HT-29 (cell line): ENCODE results near the gene NEK8. TPM values are rescaled to one million over a fixed set of nuclear protein-coding genes. Genes with fewer than 3 reads are reported as not detected.
A peak's percentile ranks its signal among the peaks of the same experiment; 100 is the strongest.
"Not testable (repeated sequence)": the region's sequence is repeated elsewhere in the genome, so short reads cannot be mapped to it uniquely, and the experiment has no call there.

Source experiments
- DNase-seq: peaks from one replicate; pipeline ENCODE4 v3.0.0-alpha.2; 2015; ENCODE audit warnings: low spot score
- total RNA-seq: library from RNA; depleted of rRNA; stranded (reverse); fragments of >200 nt; shearing (Covaris generic); gene quantifications from 2 replicates; pipeline ENCODE4 v1.2.3, GENCODE V29; 2014

NEK8 gene
- total RNA-seq, 1 experiment from 2014 or later: 13.9 TPM

DNA sequence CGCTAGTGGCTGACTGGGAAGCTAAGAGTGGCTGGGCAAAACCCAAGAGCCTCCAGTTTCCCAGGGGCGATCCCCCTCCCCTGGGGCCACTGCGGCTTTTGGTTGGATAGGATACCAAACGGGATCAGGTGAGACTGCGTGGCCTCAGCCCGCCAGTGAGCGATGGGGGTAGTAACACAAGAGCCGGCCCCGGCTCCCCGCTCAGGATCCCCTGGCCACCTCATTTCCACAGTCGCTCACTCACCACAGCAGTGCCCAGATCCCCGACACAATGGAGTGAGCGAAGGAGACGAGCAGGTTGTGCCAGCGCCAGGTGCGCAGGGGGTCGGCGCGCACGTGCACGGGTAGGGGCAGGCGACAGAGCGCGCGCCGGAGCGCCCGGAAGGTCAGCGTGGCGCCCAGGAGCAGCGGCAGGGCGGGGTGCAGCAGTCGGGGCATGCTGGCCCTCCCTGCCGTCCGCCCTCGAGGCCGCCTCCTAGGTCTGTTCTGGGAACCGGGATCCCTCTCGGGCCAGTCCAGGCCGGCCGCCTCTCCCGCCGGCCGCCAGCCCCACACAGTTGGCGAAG is 2.8 kb upstream of the NEK8 start:
- DNase-seq: peak; percentile 76

DNA sequence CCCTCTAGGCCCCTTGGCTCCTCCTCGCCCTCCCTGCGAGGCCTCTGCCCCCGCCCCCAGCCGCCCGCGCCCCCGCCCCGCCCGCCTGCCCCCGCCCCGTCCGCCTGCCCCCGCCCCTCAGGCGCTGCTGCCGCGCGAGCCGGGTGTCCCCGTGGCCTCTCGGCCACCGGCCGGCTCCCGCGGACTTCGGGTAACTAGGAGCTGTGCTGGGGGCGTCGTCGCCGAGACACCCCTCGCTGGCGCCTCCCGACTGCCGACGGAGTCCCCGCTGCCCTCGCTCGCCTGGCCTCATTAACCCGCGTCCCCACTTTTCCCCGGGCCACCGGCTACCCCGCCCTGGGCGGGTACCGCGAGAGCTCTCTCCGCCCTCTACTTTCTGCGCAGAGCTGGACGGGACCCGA is 2.4 kb upstream of the NEK8 start, which contains the start of gene TLCD1:
TSS of gene TLCD1 (minus strand) at position 8 of the 401 bp plus-strand sequence. CDS start 136 bp downstream, outside the sequence.
- DNase-seq: peak; percentile 66

DNA sequence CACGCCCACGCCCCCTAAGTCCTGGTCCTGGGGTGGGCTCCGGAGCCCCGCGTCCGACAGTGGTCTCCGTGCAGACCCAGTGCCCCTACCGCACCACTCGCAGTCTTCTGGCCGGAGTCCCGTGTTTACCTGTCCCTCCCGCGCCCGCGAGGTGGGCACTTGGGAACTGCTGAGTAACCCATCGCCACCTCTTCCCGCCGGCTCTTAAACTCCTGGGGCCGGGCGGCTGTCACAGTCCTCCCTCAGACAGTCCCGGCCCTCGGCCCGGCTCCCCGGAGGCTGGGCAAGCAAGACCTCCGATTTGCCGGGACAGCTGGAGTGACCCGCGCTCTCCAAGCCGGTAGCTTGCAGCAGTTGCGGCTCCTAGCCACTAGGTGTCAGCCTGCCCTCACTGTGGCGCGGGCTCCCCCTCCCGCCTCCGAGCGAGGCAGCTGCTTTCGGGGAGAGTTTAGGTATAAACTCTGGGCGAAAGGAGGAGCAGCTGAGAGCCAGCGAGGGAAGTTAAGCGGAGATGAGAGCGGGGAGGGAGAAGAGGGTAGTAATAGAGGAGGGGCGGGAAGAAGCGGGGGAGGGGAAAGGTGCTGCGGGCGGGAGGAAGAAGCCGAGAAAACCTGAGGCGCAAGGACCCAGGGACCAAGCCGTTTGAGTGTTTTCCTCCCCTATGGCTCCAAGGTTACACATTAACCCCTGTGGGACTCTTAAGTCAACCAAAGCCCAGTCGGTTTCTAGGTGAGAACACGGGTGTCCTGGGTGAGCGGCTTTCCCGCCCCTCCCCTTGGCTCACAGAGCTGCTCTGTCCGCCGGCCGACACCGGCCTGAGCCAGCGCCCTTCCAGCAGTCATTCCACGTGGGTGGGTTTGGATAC is 1.7 kb upstream of the NEK8 start:
- peak; percentile 98 for DNase-seq

DNA sequence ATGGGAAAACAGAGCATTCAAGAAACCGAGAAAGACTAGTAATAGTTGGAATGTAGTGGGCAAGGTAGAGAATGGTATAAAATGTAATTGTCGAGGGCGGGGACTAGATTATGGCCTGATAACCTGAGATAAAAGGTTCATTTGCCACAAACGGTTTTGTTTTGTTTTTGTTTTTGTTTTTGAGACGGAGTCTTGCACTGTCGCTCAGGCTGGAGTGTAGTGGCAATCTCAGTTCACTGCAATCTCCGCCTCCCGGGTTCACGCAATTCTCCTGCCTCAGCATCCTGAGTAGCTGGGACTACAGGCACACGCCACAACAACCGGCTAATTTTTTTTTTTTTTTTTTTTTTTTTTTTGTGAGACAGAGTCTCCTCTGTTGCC is 1.4 kb downstream of the NEK8 start:
- DNase-seq: no peak

DNA sequence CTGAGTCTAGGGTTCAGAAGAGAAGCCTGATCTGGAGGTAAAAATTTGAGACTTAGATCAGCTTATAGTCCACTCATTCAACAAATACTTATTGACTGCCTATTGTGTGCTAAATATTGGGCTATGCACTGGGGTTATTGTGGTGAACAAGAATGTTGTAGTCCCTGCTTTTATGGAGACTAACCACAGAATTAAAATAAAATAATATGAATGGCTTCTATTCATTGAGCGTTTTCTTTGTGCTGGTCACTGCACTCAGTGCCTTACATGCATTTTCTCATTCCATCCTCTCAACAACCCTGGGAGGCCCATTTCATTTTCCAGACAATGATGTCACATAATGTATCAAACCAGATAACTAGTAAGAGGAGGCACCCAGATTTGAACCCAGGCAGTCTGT is 4.8 kb downstream of the NEK8 start:
- DNase-seq: no peak

DNA sequence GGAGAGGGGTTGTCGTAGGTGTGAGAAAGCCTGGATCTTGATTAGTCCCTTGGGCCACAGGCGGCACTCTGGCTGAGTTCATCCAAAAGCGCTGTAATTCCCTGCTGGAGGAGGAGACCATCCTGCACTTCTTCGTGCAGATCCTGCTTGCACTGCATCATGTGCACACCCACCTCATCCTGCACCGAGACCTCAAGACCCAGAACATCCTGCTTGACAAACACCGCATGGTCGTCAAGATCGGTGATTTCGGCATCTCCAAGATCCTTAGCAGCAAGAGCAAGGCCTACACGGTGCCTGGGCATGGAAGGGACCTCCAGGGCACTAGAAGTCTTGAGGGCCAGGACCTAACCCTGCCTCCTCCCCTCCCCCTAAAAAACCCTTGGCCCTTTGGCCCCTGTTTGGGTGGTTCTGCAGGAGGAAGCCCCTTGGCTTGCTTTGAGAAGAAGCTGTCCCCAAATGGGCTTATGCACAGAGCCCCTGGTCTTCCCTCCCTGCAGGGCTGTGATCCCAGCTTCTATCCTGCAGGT is 6.2 kb downstream of the NEK8 start:
- no peak for DNase-seq

DNA sequence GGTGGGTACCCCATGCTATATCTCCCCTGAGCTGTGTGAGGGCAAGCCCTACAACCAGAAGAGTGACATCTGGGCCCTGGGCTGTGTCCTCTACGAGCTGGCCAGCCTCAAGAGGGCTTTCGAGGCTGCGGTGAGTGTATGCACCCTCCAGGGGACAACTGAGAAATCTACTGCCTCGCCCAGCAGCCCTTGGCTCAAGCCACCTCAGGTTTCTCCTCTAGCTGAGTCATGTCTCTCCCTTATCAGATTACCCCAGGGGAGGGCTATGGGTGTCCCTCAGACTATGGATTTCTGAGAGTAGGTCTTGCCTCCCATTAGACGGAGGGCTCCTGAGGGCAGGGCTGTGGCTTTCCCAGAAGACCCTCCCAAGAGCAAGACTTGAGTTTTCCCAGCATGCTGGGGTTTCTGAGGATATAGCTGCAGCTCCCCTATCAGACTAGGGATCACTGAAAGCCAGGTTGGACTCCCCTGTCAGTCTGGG is 6.7 kb downstream of the NEK8 start:
- no peak for DNase-seq

DNA sequence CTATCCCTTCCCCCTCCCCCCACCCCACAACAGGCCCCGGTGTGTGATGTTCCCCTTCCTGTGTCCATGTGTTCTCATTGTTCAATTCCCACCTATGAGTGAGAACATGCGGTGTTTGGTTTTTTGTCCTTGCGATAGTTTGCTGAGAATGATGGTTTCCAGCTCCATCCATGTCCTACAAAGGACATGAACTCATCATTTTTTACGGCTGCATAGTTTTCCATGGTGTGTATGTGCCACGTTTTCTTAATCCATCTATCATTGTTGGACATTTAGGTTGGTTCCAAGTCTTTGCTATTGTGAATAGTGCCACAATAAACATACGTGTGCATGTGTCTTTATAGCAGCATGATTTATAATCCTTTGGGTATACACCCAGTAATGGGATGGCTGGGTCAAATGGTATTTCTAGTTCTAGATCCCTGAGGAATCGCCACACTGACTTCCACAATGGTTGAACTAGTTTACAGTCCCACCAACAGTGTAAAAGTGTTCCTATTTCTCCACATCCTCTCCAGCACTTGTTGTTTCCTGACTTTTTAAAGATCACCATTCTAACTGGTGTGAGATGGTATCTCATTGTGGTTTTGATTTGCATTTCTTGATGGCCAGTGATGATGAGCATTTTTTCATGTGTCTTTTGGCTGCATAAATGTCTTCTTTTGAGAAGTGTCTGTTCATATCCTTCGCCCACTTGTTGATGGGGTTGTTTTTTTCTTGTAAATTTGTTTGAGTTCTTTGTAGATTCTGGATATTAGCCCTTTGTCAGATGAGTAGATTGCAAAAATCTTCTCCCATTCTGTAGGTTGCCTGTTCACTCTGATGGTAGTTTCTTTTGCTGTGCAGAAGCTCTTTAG is 7.6 kb downstream of the NEK8 start:
- DNase-seq: not testable (repeated sequence)

DNA sequence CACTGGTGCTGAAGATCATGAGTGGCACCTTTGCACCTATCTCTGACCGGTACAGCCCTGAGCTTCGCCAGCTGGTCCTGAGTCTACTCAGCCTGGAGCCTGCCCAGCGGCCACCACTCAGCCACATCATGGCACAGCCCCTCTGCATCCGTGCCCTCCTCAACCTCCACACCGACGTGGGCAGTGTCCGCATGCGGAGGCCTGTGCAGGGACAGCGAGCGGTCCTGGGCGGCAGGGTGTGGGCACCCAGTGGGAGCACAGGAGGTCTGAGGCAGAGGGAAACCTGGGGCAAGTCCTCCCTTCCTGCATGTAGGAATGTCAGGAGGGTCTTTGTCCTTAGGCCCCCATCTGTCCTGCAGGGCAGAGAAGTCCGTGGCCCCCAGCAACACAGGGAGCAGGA is 8.7 kb downstream of the NEK8 start:
- no peak for DNase-seq

DNA sequence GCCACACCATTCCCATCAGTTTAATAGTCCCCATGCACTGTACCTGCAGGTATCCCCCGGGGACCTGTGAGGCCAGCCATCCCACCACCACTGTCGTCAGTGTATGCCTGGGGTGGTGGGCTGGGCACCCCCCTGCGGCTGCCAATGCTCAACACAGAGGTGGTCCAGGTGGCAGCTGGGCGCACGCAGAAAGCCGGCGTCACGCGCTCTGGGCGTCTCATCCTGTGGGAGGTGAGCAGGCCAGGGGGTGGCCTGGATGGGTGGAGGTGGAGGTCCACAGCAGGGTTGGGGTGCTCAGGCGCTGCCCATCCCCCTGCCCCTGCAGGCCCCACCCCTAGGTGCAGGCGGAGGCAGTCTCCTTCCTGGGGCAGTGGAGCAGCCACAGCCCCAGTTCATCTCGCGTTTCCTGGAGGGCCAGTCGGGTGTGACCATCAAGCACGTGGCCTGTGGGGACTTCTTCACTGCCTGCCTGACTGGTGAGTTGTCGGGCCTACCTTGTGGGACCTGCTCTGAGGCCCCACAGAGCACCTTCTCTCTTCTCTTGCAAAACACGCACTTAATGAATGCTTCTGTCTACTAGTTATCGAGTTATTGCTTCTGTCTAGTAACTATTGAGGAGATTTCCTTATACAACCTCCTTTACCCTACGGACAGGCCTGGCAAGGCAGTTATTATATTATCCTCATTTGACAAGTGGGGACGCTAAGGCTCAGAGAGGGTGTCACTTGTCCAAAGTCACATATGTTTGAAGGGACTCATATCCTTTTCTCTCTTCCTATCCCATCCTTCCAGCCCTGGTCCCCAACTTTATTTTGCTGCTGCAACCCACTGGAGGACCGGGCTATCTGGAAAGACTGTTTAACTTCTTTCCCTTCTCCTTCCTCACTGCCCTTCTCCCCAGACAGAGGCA is 9.4 kb downstream of the NEK8 start:
- DNase-seq: no peak

DNA sequence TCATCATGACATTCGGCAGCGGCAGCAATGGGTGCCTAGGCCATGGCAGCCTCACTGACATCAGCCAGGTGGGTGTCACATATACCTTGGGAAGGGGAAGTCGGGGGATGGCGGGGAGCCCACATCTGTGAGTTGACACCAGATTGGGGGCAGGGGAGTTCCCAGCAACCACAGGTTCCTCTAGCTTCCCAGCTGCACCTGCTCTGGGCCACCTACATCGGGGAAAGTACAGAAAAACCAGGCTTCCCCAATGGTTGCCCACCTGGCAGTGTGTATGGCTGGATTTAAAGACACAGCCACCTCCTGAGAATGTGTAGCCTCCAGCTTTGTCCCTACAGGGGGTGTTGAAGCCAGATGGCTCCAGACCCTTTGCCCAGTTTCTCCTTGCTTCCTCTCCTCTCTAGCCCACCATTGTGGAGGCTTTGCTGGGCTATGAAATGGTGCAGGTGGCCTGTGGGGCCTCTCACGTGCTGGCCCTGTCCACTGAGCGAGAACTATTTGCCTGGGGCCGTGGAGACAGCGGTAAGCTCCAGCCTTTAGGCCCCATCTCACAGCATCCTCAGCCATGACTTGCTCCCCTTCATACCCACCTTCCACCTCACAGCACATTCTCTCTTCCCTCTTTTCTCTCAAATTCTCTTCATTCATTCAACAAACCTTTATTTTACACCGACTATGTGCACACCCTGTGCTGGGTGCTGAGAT is 10.2 kb downstream of the NEK8 start:
- DNase-seq: no peak

DNA sequence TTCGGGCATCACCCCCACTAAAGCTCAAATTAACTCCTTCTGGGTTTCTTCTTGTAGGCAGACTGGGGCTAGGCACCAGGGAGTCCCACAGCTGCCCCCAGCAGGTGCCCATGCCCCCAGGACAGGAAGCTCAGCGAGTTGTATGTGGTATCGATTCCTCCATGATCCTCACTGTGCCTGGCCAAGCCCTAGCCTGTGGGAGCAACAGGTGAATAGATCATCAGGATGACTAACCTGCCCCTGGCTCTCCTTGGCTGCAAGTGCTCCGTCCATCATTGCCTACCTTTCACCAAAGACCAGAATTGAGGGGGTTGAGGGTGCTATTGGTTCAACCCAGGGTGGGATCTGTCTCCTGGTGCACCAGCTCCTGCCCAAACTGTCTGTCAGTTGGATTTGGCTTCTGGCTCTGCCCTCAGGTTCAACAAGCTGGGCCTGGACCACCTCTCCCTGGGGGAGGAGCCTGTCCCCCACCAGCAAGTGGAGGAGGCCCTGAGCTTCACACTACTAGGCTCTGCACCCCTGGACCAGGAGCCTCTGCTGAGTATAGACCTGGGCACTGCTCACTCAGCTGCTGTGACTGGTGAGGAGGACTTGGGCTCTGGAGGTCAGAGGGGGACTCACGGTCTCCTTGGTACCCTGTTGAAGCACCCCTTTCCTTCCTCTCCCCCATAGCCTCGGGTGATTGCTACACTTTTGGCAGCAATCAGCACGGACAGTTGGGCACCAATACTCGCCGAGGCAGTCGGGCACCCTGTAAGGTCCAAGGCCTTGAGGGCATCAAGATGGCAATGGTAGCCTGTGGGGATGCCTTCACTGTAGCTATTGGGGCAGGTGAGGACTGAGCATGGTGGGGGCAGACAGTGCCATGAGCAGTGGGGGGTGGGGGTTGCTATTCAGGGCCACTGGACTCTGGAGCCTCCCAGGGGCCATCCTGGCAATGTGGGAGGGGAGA is 12.1 kb downstream of the NEK8 start:
- no peak for DNase-seq

DNA sequence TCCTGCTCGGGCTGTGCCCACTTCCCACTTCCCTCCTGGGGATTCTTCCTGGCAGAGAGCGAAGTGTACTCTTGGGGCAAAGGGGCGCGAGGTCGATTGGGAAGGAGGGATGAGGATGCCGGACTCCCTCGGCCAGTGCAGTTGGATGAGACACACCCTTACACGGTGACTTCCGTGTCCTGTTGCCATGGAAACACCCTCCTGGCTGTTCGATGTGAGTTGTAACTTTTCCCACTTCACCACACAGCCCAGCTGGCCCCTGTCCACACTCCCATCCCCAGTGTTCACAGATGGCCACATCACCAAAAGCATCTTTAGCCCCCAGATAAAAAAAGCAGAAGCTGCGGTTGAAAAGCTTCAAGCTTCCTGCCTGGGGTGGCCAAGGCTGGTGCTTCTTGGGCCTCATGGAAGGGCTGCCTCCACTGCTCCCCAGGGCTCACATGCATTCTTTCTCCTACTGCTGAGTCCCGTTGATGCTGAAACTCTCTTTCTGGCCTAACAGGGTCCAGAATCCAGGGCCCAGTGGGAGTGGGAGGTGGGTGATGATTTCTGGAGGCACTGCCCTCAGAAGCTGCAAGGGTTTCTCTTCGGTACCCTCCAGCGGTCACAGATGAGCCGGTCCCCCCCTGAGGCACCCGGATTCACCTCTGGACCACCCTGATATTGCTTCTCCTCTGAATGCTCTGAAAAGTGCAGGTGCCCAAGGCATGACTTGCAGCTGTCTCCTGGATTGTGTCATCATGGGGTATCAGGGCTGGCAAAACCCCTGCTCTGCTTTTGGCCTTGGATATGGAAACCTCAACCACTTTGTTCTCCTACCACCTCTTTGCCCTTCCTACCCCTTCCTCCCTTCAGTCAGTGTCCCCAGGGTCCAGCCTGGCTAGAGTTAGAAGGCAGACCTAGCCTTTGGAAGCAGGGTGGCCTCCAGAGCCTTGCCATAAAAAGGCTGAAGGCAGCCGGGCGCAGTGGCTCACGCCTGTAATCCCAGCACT is 13.1 kb downstream of the NEK8 start:
- DNase-seq: no peak

DNA sequence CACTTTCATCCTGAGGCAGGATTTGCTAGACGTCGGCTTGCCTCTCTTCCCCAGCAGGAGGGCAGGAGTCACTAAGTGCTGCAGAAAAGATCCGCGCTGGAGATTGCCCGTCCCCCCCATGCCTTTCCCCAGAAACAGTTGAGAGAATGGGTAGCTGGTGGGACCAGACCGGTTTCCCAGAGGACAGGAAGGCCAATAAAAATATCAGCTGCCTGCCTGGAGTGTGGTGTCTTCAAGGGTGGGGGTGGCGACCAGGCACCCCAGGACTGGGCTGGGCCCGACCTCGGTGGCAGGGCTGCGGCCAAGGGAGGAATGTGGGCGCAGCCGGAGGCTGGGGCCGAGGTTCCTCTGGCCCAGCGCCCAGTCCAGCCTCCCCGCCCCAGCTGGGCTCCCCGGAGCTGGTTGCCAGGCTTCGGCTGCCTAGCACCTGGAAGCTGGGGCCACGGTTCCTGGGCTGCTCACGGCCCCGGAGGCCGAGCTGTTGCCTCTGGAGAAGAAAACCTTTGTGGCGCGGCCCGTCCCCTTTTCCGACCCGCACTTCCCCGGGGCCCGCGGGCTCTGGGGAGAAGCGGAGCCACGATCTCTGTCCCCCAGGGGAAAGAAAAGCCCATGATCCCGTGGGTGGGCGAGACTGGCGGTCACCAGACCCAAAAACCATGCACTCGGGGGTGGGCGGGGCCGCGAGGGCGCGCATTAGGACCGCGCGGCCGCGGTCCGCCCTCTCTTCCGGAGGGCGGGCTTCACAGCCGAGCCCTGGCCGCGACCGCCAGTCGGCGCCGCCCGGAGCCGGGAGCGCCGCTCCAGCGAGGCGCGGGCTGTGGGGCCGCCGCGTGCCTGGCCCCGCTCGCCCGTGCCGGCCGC is 14.9 kb downstream of the NEK8 start, which contains the start of gene TRAF4:
TSS of gene TRAF4 (plus strand) at position 769 of the 861 bp plus-strand sequence. CDS start 102 bp downstream, outside the sequence.
- DNase-seq: peak; percentile 98

DNA sequence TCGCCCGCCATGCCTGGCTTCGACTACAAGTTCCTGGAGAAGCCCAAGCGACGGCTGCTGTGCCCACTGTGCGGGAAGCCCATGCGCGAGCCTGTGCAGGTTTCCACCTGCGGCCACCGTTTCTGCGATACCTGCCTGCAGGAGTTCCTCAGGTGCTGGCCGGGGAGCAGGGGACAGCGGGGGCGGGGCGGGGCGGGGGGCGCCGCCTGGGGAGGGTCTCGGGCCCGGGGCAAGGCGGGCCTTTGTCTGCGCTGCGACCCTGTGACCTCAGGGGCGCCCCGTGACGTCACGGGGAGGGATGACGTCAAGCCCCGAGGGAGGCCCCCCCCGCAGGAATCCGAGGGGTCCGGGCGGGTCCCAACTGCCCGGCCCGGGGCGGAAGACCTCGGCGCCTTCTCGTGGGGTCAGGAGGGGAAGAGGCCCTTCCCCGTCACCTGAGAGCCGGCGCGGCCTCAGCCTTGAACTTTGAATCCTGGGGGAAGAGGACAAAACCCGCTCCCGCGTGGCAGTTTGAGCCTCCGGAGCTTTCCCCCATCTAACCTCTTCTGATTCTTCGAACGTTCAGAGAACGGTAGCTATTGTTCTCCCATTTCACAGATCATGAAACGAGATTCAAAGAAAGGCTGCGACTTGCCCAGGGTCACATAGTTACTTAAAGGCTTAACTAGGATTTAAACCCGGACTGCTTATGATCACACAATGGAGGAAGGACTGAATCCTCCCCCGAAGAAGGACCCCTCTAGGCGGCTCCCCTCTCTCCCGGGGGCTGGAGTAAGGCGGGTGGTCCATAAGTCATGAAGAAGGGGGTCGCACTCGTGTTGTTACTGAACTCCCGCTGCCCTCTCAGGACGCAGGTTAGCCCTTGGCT is 15.8 kb downstream of the NEK8 start:
- DNase-seq: peak; percentile 61
